Measurements from ENCODE around the gene CALB2.

CALB2 gene

DNA sequence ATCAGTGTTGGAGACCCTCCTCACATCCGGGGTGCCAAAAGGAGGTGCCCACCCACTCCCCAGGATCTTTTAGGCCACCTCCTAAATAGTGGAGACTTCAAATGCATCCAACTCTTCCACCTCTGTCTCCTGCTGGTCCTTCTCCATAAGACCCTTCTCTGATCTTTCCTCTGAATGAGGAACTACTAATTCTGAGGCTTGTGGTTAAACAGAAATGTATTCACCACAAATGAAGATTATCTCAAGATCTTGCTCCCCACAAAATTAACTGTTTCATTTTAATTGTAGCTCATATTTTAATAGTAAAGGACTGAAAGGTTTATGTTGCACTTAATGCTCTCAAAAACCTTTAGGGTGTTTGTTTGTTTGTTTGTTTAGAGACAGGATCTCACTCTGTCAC is 49.2 kb downstream of the CALB2 start:
- TF ChIP-seq, protein P1, sequence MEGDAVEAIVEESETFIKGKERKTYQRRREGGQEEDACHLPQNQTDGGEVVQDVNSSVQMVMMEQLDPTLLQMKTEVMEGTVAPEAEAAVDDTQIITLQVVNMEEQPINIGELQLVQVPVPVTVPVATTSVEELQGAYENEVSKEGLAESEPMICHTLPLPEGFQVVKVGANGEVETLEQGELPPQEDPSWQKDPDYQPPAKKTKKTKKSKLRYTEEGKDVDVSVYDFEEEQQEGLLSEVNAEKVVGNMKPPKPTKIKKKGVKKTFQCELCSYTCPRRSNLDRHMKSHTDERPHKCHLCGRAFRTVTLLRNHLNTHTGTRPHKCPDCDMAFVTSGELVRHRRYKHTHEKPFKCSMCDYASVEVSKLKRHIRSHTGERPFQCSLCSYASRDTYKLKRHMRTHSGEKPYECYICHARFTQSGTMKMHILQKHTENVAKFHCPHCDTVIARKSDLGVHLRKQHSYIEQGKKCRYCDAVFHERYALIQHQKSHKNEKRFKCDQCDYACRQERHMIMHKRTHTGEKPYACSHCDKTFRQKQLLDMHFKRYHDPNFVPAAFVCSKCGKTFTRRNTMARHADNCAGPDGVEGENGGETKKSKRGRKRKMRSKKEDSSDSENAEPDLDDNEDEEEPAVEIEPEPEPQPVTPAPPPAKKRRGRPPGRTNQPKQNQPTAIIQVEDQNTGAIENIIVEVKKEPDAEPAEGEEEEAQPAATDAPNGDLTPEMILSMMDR (IDR thresholded peaks at IDR 0.05) = no peak
- no peak for TF ChIP-seq ZFX (IDR thresholded peaks at IDR 0.05; ENCODE audit: borderline replicate concordance)

DNA sequence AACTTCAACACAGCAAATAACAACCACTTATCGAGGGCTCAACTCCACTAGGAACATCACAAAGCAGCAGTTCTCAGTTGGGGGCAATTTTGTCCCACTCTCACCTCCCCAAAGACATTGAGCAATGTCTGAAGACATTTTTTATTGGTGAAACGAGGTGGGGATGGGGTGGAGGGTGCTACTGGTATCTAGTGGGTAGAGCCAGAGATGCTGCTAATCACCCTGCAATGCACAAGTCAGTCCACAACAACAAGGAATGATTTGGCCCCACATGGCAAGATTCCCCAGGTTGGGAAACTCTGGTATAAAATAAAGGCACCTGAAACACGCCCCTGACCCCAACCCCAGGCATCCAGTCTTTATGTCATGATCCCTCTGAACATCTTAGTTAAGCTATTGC is 50.0 kb downstream of the CALB2 start:
- H3K27ac ChIP-seq = no peak overlapping the region
- TF ChIP-seq, protein P1 (IDR thresholded peaks at IDR 0.05) = no peak
- no peak for TF ChIP-seq ZFX (IDR thresholded peaks at IDR 0.05; ENCODE audit: borderline replicate concordance)

More for the DNA sequence above, 49.2 kb downstream of the CALB2 start:
- H3K27ac ChIP-seq = no peak overlapping the region

DNA sequence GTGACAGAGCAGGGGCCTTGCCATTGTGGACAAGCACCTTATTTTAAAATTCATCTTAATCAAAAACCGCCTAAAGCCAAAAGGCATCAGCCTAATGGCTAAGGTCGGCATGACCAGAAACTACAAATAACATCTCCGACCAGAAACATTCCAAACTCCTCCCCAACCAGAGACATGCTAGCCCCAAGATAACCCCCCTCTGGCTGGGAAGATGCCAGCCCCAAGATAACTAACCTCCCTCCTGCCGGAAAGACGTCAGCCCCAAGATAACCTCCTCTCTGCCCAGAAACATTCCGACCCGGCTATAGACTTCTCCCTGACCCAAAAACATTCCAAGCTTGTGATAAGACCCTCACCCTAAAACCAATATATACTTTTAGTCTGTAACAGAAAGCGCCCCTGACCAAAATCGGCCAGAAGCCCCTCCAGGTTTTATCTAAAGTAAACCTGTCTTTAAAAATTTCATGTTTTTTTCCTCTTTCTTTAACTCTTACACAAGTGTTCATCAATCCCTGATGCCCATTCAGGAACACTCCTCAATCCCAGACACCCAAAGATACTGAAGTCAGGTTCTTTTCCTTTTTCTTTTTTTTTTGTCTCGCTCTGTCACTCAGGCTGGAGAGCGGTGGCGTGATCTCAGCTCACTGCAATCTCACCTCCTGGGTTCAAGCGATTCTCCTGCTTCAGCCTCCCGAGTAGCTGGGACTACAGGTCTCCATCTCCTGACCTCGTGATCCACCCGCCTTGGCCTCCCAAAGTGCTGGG is 50.7 kb downstream of the CALB2 start:
- TF ChIP-seq, protein P1 (IDR thresholded peaks at IDR 0.05) = no peak
- TF ChIP-seq ZFX (IDR thresholded peaks at IDR 0.05; ENCODE audit: borderline replicate concordance) = no peak
- no peak overlapping the region for H3K27ac ChIP-seq

DNA sequence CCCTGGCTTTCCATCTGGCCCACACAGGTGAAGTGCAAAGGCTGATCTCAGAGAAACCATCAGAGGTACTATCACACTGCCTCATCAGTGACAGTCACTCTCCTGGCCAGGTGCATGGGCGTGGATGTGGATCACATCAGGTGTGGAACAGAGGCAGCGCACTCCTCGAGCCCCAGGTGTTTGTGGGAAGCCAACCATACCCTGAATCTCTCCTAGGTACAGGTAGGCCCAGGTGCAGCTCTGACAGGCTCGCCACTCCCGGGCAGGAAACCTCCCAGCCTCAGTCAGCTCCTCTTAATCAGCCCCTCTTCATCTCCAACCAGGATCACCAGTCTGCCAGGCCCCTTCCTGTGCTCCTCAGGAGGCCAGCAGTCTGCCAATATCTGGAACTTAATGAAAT is 51.6 kb downstream of the CALB2 start:
- H3K27ac ChIP-seq = no peak overlapping the region
- no peak for TF ChIP-seq ZFX (IDR thresholded peaks at IDR 0.05; ENCODE audit: borderline replicate concordance)
- TF ChIP-seq, protein P1 (IDR thresholded peaks at IDR 0.05) = no peak

DNA sequence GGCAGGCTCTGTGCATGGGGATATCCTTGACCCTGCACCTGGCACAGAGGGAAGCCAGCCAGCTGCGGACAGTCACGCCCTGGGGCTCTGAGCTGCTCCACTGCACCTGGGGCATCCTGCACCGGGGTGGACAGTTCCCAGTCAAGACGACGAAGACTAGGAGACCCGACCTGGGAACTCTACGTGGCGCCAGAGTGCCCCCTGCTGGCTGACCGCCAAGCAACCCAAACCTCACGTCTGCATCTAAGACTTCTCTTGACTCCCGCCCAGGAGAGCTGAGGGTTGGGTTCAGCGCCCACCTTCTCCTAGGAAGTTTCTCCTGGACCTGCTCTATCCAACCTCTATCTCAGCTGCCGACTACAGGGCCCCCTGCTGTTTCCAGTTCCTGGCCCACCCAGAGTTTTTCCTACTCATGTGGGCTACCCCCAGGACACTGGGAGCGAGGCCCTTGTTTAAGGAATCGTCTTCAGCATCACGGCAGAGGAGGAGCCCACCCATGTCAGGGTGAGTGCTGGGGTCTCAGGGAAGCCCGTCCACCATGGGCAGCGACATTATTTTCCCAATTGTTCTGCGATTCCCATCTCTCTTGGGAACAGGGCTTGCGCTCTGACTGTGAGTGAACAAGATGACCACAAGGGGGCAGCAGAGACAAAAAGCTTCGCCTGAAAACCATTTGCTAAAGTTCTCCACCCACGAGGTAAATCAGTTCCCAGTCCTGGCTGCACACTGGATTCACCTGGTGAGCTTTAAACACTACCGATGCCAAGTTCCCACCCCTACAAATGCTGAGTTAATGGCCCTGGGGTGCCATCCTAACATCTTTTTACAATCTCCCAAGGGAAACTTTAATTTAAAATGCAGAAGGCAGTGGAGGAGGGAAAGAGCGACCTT is 54.0 kb downstream of the CALB2 start:
- TF ChIP-seq, protein P1 (IDR thresholded peaks at IDR 0.05) = peak; percentile 89
- no peak for TF ChIP-seq ZFX (IDR thresholded peaks at IDR 0.05; ENCODE audit: borderline replicate concordance)
- H3K27ac ChIP-seq = no peak overlapping the region

DNA sequence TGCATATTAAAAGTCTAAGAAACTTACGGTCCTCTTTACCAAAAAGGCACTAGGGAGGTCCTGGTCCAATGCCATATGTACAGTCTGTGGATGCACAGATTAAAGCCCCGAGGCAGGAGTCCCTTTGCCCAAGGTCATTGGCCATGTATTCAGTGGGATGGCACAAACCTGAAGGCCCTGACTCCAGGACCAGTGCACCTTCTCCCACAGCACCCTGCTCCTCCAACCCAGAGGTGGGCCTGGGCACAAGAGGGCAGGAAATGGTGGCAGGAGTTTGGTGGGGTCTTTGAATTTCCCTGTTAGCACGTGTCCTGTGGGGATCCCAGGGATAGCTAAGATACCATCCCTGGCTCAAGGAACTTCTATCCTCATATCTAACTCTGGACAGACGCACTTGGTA is 54.8 kb downstream of the CALB2 start:
- no peak overlapping the region for H3K27ac ChIP-seq
- TF ChIP-seq, protein P1 (IDR thresholded peaks at IDR 0.05) = no peak
- TF ChIP-seq ZFX (IDR thresholded peaks at IDR 0.05; ENCODE audit: borderline replicate concordance) = no peak

DNA sequence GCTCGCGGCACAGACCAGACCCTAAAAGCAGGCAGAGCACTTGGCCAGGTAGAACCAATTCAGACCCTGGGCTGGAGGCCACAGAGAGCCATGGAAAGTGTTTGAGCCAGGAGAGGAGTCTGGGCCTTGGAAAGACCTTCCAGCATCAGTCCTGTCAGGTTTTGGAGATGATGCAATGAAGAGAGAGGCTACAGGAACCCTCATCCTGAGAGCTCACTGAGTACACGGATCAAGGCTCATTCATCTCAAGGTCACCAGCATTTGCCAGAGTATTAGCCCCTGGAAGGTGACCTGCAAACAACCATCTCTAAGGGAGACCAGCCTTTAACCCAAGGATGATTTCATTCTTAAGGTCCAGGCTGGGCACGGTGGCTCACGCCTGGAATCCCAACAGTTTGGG is 55.5 kb downstream of the CALB2 start:
- no peak for TF ChIP-seq ZFX (IDR thresholded peaks at IDR 0.05; ENCODE audit: borderline replicate concordance)
- TF ChIP-seq, protein P1 (IDR thresholded peaks at IDR 0.05) = no peak
- H3K27ac ChIP-seq = no peak overlapping the region

Data from 22Rv1 (cell line).